ENCODE data around the gene SPAG16.

The SPAG16 gene

GRCh38 chr2:214393796-214394195 is 1109.5 kb downstream of the SPAG16 start:
- no peaks in the 10 kb centered on the region for H4K20me1 ChIP-seq (ENCODE audit: low read depth, low read length)
- H2AFZ ChIP-seq (ENCODE audit: low read depth, low read length, severe bottlenecking) = no peak overlapping the region
- no peaks in the 10 kb centered on the region for H3K9me2 ChIP-seq (replicated peaks; ENCODE audit: insufficient read depth, low read length)
- H3K4me2 ChIP-seq (ENCODE audit: low read depth, low read length, poor library complexity, severe bottlenecking) = no peak overlapping the region
- no peaks in the 10 kb centered on the region for H3K79me2 ChIP-seq (ENCODE audit: insufficient read depth, low read length)
- no peaks in the 10 kb centered on the region for H3K36me3 ChIP-seq (ENCODE audit: low read length)
- no peak for TF ChIP-seq EZH2phosphoT487 (conservative IDR thresholded peaks at IDR 0.05; ENCODE audit: low read length)
- no peak for TF ChIP-seq CTCF (IDR thresholded peaks at IDR 0.05; ENCODE audit: insufficient read depth, low read length, poor library complexity, severe bottlenecking)
- no peak overlapping the region for H3K27ac ChIP-seq (ENCODE audit: low read depth, low read length)
- no peak overlapping the region for H3K4me3 ChIP-seq (ENCODE audit: insufficient read depth, low read length, poor library complexity, severe bottlenecking)
- no peaks in the 10 kb centered on the region for H3K27me3 ChIP-seq (ENCODE audit: low read length)
- no peaks in the 10 kb centered on the region for H3K9me3 ChIP-seq (ENCODE audit: insufficient read depth, low read length)
- no peaks in the 10 kb centered on the region for H3F3A ChIP-seq (ENCODE audit: insufficient read depth)
- H3K9ac ChIP-seq (ENCODE audit: low read length) = no peak overlapping the region

GRCh38 chr2:214395040-214395439 is 1110.8 kb downstream of the SPAG16 start:
- Histone ChIP-seq H3K36me3 (ENCODE audit: low read length) (no peaks in the 10 kb centered on the region), H3K4me3 (ENCODE audit: insufficient read depth, low read length, poor library complexity, severe bottlenecking) (no peak overlapping the region), H3K4me2 (ENCODE audit: low read depth, low read length, poor library complexity, severe bottlenecking) (no peak overlapping the region), H3F3A (ENCODE audit: insufficient read depth) (no peaks in the 10 kb centered on the region), H3K9ac (ENCODE audit: low read length) (no peak overlapping the region), H3K9me3 (ENCODE audit: insufficient read depth, low read length) (no peaks in the 10 kb centered on the region), H3K9me2 (replicated peaks; ENCODE audit: insufficient read depth, low read length) (no peaks in the 10 kb centered on the region), H3K79me2 (ENCODE audit: insufficient read depth, low read length) (no peaks in the 10 kb centered on the region), H2AFZ (ENCODE audit: low read depth, low read length, severe bottlenecking) (no peak overlapping the region), H4K20me1 (ENCODE audit: low read depth, low read length) (no peaks in the 10 kb centered on the region), H3K27ac (ENCODE audit: low read depth, low read length) (no peak overlapping the region), H3K27me3 (ENCODE audit: low read length) (no peaks in the 10 kb centered on the region)
- TF ChIP-seq EZH2phosphoT487 (conservative IDR thresholded peaks at IDR 0.05; ENCODE audit: low read length) (no peak), CTCF (IDR thresholded peaks at IDR 0.05; ENCODE audit: insufficient read depth, low read length, poor library complexity, severe bottlenecking) (no peak)

- Histone ChIP-seq H3K4me2 (ENCODE audit: low read depth, low read length, poor library complexity, severe bottlenecking) (no peak overlapping the region), H4K20me1 (ENCODE audit: low read depth, low read length) (no peaks in the 10 kb centered on the region), H3K27me3 (ENCODE audit: low read length) (no peaks in the 10 kb centered on the region), H2AFZ (ENCODE audit: low read depth, low read length, severe bottlenecking) (no peak overlapping the region), H3K79me2 (ENCODE audit: insufficient read depth, low read length) (no peaks in the 10 kb centered on the region), H3K27ac (ENCODE audit: low read depth, low read length) (no peak overlapping the region), H3K9ac (ENCODE audit: low read length) (no peak overlapping the region), H3K9me3 (ENCODE audit: insufficient read depth, low read length) (no peaks in the 10 kb centered on the region), H3K4me3 (ENCODE audit: insufficient read depth, low read length, poor library complexity, severe bottlenecking) (no peak overlapping the region), H3K9me2 (replicated peaks; ENCODE audit: insufficient read depth, low read length) (no peaks in the 10 kb centered on the region), H3F3A (ENCODE audit: insufficient read depth) (no peaks in the 10 kb centered on the region), H3K36me3 (ENCODE audit: low read length) (no peaks in the 10 kb centered on the region)
- TF ChIP-seq CTCF (IDR thresholded peaks at IDR 0.05; ENCODE audit: insufficient read depth, low read length, poor library complexity, severe bottlenecking) = no peak
- no peak for TF ChIP-seq EZH2phosphoT487 (conservative IDR thresholded peaks at IDR 0.05; ENCODE audit: low read length)
These were observed 1117.3 kb downstream of the SPAG16 start for GRCh38 chr2:214401580-214401979.
